ENCODE measurements around the gene BAZ1B.
A peak's percentile ranks its signal among the peaks of the same experiment; 100 is the strongest.

GRCh38 chr7:73522105-73522872, at the start of gene BAZ1B:
- TF ChIP-seq CTCF (IDR thresholded peaks at IDR 0.05; ENCODE audit: low read depth, low read length) (no peak), MYC (IDR thresholded peaks at IDR 0.05; ENCODE audit: low read depth, low read length) (peak; percentile 53)
